PFSK-1 (cell line): Measurements from ENCODE around the gene PITRM1.

Experiments
- FOXP2 ChIP-seq: optimal IDR thresholded peaks from 2 replicates; pipeline ENCODE3; 2011; ENCODE audit warnings: borderline replicate concordance, control low read depth, inconsistent platforms; ENCODE audit not compliant: insufficient read depth; ENCODE audit errors: extremely low read length, extremely low read depth
- POLR2AphosphoS5 ChIP-seq: IDR thresholded peaks from 2 replicates; pipeline ENCODE4 v1.6.1; 2012; ENCODE audit warnings: low read depth, mild to moderate bottlenecking, control low read depth, low read length, moderate library complexity
- TAF1 ChIP-seq: IDR thresholded peaks from 2 replicates; pipeline ENCODE4 v1.6.1; 2012; ENCODE audit warnings: low read length, control low read depth, borderline replicate concordance; ENCODE audit not compliant: insufficient read depth
- TF ChIP-seq, protein P1 (sequence below), 2 experiments: IDR thresholded peaks; 2 replicates each; pipeline versions ENCODE4 v1.6.1 to v1.8.0; 2011 to 2012; ENCODE audit warnings: low read depth in 2 of 2, low read length in 2 of 2, control low read depth in 1 of 2, inconsistent platforms in 1 of 2, mild to moderate bottlenecking in 1 of 2, moderate library complexity in 1 of 2; ENCODE audit not compliant: insufficient read depth in 1 of 2

DNA sequence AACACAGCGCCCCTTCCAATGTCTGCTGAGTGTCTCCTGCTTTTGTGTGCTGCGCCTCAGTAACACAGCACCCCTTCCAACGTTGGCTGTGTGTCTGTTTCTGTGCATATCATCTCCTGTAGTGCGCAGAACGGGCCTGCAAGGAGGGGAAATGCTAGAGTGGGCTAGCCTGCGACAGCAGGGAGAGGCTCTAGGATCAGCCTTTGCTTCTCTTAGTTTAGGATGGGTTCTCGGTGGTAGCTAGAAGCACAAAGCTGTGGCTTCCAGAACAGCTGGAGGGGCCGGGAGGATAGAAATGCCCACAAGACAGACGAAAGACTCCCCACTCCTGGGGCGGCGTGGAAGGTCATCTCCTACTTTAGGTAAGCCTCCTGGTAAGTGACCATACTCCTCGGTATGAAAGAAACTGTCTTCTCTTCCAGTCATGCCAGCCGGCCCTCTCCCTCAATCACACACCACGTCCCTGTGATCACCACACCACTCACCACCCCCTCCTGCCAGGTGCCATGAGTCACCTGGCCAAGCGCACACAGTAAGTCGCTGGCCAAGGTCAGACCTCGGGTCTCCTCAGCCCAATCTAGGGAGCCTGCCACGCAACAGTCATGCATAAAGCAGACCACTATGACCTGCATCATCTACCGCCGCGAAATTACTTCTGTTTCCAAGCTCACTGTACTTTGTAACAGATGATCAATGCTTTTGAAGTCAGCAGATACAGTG lies 4.8 kb downstream of the PITRM1 start:
- TF ChIP-seq FOXP2 (no peak), TAF1 (no peak), POLR2AphosphoS5 (no peak)
- TF ChIP-seq, protein P1, sequence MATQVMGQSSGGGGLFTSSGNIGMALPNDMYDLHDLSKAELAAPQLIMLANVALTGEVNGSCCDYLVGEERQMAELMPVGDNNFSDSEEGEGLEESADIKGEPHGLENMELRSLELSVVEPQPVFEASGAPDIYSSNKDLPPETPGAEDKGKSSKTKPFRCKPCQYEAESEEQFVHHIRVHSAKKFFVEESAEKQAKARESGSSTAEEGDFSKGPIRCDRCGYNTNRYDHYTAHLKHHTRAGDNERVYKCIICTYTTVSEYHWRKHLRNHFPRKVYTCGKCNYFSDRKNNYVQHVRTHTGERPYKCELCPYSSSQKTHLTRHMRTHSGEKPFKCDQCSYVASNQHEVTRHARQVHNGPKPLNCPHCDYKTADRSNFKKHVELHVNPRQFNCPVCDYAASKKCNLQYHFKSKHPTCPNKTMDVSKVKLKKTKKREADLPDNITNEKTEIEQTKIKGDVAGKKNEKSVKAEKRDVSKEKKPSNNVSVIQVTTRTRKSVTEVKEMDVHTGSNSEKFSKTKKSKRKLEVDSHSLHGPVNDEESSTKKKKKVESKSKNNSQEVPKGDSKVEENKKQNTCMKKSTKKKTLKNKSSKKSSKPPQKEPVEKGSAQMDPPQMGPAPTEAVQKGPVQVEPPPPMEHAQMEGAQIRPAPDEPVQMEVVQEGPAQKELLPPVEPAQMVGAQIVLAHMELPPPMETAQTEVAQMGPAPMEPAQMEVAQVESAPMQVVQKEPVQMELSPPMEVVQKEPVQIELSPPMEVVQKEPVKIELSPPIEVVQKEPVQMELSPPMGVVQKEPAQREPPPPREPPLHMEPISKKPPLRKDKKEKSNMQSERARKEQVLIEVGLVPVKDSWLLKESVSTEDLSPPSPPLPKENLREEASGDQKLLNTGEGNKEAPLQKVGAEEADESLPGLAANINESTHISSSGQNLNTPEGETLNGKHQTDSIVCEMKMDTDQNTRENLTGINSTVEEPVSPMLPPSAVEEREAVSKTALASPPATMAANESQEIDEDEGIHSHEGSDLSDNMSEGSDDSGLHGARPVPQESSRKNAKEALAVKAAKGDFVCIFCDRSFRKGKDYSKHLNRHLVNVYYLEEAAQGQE (IDR thresholded peaks at IDR 0.05; ENCODE audit: insufficient read depth in 1 of 2, low read depth in 2 of 2, low read length in 2 of 2), result no peak
